HG03064 (cell line): ENCODE measurements around the gene KLRG1.

Experiments used
- ATAC-seq: cut with Tn5 transposase; IDR thresholded peaks from one replicate; pipeline ENCODE4 v1.9.1; 2021; ENCODE audit warnings: low read depth; ENCODE audit not compliant: unreplicated experiment

KLRG1 gene

GRCh38 chr12:9039397-9039977 lies 50.1 kb downstream of the KLRG1 start:
- ATAC-seq, result no peak

GRCh38 chr12:9040484-9041186 lies 51.3 kb downstream of the KLRG1 start:
- no peak for ATAC-seq

- no peak for ATAC-seq
Observed at GRCh38 chr12:9041321-9041720, 52.0 kb downstream of the KLRG1 start.

GRCh38 chr12:9043766-9044165 lies 54.4 kb downstream of the KLRG1 start:
- no peak for ATAC-seq

- no peak for ATAC-seq
Observed at GRCh38 chr12:9047105-9047504, 57.8 kb downstream of the KLRG1 start.

- ATAC-seq, result no peak
Observed at GRCh38 chr12:9048930-9049329, 59.6 kb downstream of the KLRG1 start.

GRCh38 chr12:9049520-9050133 lies 60.3 kb downstream of the KLRG1 start:
- no peak for ATAC-seq

- ATAC-seq, result no peak
Observed at GRCh38 chr12:9050521-9051157, 61.3 kb downstream of the KLRG1 start.

GRCh38 chr12:9051158-9051550 lies 61.8 kb downstream of the KLRG1 start:
- no peak for ATAC-seq

GRCh38 chr12:9052610-9053009 lies 63.3 kb downstream of the KLRG1 start:
- no peak for ATAC-seq
